GM19099 (cell line): Measurements from ENCODE around the gene PLD6.

Experiments
- POLR2A ChIP-seq: IDR thresholded peaks from 3 replicates; pipeline ENCODE4 v1.6.1; 2011; ENCODE audit warnings: low read depth; ENCODE audit not compliant: insufficient read length; ENCODE audit errors: extremely low read depth

PLD6 gene

DNA sequence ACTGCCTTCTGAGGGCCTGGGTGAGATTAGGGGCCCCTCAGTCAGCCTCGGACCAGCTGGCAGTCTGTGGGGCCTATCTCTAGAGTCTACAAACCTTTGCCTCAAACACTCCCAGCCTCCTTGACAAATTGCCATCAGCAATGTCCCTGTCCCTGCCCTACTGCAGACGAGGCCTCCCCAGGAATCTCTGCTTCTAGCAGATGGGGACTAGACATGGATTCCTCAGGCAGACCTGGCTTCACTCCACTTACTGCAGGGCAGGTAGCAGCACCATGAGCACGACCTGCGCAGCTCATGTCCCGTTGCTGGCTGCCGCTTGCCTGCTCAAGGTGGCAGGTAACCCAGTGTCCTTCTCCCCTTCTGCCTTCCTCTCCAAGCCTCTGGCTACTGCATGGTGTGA is 49.1 kb downstream of the PLD6 start:
- no peak for TF ChIP-seq POLR2A

DNA sequence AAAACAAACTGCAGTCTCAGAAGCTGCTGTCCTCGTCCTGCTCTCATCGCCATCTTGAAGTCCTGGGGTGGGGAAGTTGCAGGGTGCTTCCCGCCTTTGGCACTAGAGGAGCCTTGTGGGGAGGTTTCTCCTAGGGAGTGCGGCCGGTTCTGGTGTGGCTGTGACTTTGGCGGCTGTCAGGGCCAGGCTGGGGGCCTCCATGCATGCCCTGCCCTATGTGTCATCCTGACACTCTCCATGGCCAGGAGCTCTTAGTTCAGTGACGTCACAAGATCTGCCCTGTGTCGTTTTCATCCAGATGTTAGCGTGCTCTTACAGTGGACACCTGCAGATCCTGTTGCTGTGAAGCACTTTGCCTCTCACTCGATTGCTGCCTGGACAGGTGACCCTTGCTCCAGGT is 49.6 kb downstream of the PLD6 start:
- no peak for TF ChIP-seq POLR2A

DNA sequence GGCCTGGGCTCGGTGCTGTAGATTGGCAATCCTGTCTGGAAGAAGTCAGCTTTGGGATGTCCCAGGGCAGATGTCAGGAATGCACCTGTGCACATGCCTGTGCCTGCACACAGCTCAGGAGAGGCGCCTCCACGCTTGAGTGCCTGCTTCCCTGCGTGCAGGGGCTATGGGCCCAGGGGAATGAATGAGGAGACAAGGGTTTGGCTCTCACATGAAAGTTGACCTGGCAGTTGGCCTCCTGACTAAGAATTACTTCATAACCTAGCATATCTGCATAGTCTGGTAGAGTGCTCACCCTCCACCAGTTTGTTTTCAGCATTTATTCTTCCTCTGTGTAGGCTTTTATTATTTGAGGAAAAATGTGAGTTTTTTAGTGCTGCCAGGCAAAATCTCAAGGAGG is 50.0 kb downstream of the PLD6 start:
- TF ChIP-seq POLR2A = no peak

DNA sequence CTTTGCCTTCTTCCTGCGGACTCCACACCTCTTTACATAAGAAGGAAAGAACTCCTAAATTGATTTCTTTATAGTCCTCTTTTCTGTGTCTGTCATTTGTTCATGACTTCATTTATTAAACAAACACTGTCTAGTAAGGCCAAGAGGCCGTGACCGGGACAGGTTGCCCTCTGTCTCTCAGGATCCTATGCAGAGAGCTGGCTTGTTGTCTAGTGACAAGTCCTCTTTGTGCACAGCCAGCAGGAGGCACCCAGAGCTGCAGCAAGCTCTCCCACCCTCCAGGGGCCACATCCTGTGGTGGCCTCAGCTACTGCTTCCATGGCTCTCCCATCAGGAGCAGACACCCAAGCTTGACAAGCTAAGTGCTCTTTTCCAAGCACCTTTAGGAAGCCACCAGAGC is 50.6 kb downstream of the PLD6 start:
- TF ChIP-seq POLR2A = no peak

DNA sequence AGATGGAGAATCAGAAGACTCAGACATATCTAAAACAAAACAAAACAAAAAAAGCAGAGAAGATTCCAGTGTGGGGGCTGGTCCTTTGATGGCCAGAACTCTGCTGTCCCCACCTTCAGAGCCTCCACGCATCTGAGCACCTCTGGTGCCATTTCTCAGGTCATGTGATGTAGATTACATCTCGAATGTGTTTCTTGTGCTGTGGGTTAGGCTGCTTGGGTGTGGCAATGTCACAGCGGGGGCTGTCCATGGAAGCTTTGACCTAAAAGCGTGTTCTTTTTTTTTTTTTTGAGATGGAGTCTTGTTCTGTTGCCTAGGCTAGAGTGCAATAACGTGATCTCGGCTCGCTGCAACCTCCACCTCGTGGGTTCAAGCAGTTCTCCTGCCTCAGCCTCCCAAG is 51.2 kb downstream of the PLD6 start:
- TF ChIP-seq POLR2A = no peak

DNA sequence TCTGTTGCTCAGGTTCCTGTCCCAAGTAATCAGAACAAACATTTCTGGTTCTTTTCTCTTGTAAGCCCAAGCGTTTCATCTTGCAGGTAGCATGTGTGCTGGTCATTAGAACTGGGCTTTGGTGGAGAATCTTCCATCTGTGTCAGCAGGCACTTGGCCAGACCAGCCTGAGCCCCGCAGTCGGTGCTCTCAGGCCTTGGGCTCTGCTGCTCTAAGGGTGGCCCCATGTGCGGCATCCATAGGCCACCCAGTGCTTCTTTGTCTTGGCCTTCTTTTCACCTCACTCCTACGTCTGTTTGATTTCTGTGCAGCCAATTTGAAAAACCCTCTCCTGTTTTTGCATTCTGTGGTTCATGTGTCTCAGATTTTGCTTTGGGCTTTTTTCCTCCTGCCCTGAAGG is 51.6 kb downstream of the PLD6 start:
- TF ChIP-seq POLR2A = no peak

DNA sequence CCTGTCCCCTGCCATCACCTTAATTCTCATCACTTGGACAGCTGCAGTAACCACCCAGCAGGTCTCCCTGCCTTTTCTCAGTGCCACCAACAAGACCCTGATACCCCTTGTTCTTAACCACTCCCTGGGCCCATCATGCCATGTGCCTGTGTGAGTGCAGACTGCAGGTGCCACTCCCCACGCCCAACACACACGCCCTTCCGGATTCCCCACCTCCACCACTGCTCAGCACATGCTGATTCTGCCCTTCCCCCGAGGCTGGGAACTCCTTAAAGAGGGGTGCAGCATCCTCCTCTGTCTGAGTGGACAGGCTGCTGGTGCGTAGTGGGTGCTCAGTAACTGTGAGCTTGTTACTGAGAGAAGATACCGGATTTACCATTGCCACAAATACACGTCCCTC is 52.4 kb downstream of the PLD6 start:
- TF ChIP-seq POLR2A = no peak

DNA sequence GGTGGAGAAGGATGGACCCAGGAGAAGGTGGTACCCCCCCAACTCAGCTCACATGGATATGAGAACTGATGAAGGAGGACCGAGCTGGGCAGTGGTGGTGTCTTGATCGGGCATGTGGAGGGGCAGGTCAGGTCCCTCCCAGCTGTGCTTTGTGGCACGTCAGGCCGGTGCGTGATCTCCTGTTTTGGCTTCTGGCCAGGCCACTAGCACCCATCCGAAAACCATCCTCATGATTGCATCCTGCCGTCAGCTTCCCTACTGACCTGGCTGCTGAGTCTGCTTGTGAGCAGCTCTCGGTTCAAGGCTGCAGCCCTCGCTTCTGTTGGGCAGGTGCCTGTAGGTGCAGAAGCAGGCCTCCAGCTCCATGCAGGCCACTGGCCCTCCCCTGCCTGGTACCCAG is 53.1 kb downstream of the PLD6 start:
- TF ChIP-seq POLR2A = no peak

DNA sequence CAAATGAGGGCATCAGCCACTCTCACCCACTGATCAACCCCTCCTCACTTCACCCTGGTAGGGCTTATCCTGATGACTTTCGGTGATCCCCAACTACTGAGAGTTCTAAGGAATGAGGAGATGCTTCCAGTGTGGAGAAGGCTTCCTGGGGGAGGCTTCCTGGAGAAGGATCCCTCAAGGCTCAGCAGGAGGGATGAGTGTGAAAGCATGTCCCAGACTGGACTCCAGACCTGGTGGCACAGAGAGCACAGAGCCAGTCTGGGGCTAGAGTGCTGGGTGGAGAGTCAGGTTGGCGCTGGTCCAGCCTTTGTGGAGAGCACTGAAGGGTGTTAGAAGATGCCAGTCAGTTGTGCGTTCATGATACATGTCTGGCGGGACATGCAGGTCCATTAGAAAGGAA is 53.7 kb downstream of the PLD6 start:
- no peak for TF ChIP-seq POLR2A

DNA sequence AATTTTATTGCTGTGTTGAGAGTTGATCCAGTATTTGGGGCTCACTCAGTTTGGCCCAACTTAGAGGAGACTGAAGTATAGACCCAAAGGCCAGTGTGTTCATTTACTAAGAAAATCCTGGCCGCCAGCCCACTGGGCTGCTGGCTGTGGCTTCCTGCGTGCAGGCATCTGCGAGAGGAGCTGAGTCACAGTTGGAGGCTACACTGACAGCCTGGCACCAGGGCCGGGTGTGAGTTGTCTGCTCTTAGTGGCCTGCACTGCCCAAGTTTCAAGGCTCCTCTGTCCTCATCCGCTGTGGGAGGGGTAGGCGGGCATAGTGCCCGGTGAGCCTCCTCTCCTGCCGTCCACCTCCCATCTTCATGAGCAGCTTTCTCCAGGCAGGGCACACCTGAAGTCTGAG is 54.2 kb downstream of the PLD6 start:
- TF ChIP-seq POLR2A = no peak

DNA sequence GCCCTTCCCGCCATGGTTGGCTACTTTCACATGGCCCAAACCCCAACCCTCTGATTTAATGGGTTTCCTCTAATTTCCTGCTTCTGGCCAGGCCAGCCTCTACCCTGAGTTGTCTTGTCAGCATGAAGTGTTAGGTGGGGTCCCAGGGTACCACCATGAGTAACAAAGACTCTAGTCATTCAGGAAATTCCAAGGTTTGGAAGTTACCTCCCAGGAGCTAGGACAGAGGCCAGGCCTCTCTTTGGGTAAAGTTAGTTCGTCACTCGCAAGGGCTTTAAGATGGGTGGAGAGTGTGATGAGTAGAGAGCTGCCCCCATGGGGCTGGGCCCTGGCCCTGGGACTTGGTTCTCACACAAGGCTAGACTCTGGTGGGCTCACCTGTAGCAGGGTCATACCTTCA is 54.6 kb downstream of the PLD6 start:
- TF ChIP-seq POLR2A = no peak

DNA sequence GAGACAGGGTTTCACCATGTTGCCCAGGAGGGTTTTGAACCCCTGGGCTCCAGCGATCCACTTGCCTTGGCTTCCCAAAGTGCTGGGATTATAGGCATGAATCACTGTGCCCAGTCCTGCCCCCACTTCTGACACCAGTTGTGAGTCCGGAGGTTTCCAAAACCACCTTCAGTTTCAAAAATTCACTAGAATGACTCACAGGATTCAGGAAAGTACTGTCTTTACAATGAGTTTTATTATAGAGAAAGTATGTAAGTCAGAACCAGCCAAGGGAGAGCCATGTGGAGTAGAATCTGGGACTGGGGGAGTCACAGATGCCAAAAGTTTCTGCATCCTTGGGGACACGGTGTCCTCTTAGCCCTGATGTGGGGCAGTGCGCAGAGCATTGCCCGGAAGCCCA is 55.1 kb downstream of the PLD6 start:
- no peak for TF ChIP-seq POLR2A
